CD4-positive, alpha-beta memory T cell (primary cell): ENCODE measurements around the gene ARGLU1. TPM values are rescaled to one million over a fixed set of nuclear protein-coding genes. Genes with fewer than 3 reads are reported as not detected.

ENCODE experiments used
- CTCF ChIA-PET: fragments of 350-600 bp; sonication (Branson Sonifier 250); formaldehyde crosslinking; loops from one replicate; lab custom pipeline; 2021; ENCODE audit warnings: inconsistent platforms; ENCODE audit not compliant: partially characterized antibody; lab: Charles Lee
- POLR2A ChIA-PET: fragments of 350-600 bp; sonication (Branson Sonifier 250); formaldehyde crosslinking; loops from one replicate; lab custom pipeline; 2021; ENCODE audit not compliant: partially characterized antibody; lab: Charles Lee
- DNase-seq, 5 donors: peaks; one replicate each; pipeline versions ENCODE4 v3.0.0 to v3.0.0-alpha.2; 2020 to 2022; ENCODE audit warnings: mixed read lengths in 1 of 5
- H3K27ac ChIP-seq: one replicate; pipeline ENCODE4 v1.7.0; 2013; ENCODE audit warnings: low read depth, low read length
- H3K27me3 ChIP-seq: 2 replicates; pipeline ENCODE4 v1.7.0; 2013; ENCODE audit warnings: mild to moderate bottlenecking, low read length, moderate library complexity; ENCODE audit not compliant: insufficient read depth
- H3K36me3 ChIP-seq: 2 replicates; pipeline ENCODE4 v1.7.0; 2013; ENCODE audit warnings: mild to moderate bottlenecking, low read length, moderate library complexity; ENCODE audit not compliant: insufficient read depth
- H3K4me1 ChIP-seq: 2 replicates; pipeline ENCODE4 v1.7.0; 2013; ENCODE audit warnings: mild to moderate bottlenecking, low read length, moderate library complexity; ENCODE audit not compliant: insufficient read depth
- H3K4me3 ChIP-seq, 2 donors: one replicate each; pipeline ENCODE4 v1.7.0; 2013; ENCODE audit warnings: low read length in 2 of 2, mild to moderate bottlenecking in 1 of 2
- H3K9me3 ChIP-seq, 2 donors: one replicate each; pipeline ENCODE4 v1.7.0; 2013; ENCODE audit warnings: low read length in 2 of 2, control low read depth in 1 of 2; ENCODE audit not compliant: control insufficient read depth in 1 of 2
- H3K27ac Mint-ChIP-seq, 7 donors: one replicate each; pipeline ENCODE4 v1.8.0; 2020 to 2021; ENCODE audit warnings: mixed read lengths in 7 of 7, mild to moderate bottlenecking in 6 of 7, inconsistent platforms in 3 of 7, moderate library complexity in 3 of 7
- H3K27me3 Mint-ChIP-seq, 2 donors: one replicate each; pipeline ENCODE4 v1.8.0; 2020 to 2021; ENCODE audit warnings: mixed read lengths in 2 of 2
- H3K36me3 Mint-ChIP-seq, 2 donors: one replicate each; pipeline ENCODE4 v1.8.0; 2020 to 2021; ENCODE audit warnings: mixed read lengths in 2 of 2, inconsistent platforms in 1 of 2, mild to moderate bottlenecking in 1 of 2
- H3K4me1 Mint-ChIP-seq, 4 donors: one replicate each; pipeline ENCODE4 v1.8.0; 2020 to 2021; ENCODE audit warnings: mixed read lengths in 4 of 4, mild to moderate bottlenecking in 1 of 4
- H3K4me3 Mint-ChIP-seq, 8 donors: one replicate each; pipeline ENCODE4 v1.8.0; 2020 to 2021; ENCODE audit warnings: mixed read lengths in 8 of 8, mild to moderate bottlenecking in 7 of 8, moderate library complexity in 6 of 8, inconsistent platforms in 3 of 8
- H3K9me3 Mint-ChIP-seq, 8 donors: one replicate each; pipeline ENCODE4 v1.8.0; 2020 to 2021; ENCODE audit warnings: mixed read lengths in 8 of 8, mild to moderate bottlenecking in 5 of 8, inconsistent platforms in 3 of 8, moderate library complexity in 1 of 8
- intact Hi-C: fragments of 100-400 bp; cut with micrococcal nuclease; formaldehyde crosslinking; loops from one replicate; pipeline ENCODE4 v1.15.1; 2023
- polyA plus RNA-seq, 2 donors: library from polyadenylated mRNA; unstranded; fragments of 300-500 nt; fragmentation: Illumina TruSeq; gene quantifications; one replicate each; pipeline ENCODE4 v1.2.3, GENCODE V29; 2021
- total RNA-seq, 2 experiments: library from RNA; stranded (reverse); gene quantifications; one replicate each; pipeline ENCODE4 v1.2.3, GENCODE V29; 2021

ARGLU1 gene
- total and polyA plus RNA-seq, 4 experiments from 2014 or later: 35.4 to 252 (median 134) TPM

GRCh38 chr13:106587787-106588186 is 19.9 kb upstream of the ARGLU1 start:
- POLR2A ChIA-PET: no interaction called here
- no peak overlapping the region for H3K4me3 ChIP-seq
- intact Hi-C loops: no loop called here

DNA sequence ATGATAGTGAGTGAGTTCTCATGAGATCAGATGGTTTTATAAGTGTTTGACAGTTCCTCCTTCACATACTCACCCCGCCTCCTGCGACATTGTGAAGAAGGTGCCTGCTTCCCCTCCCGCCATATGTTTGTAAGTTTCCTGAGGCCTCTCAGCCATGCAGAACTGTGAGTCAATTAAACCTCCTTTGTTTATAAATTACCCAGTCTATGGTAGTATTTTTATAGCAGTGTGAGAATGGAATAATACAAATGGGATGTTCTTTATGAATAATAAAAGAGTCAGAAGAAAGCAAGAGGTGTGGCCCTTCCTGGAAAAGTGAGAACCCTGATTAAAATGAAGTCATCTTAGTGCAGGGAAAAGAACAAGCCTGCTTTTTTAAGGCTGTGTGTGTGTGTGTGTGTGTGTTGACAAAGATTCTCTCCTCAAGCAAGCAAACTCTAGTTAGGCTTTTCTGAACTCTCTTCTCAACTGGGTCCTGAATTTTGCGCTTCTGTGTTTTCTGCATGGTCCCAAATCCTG is 18.8 kb upstream of the ARGLU1 start:
- CTCF ChIA-PET: no interaction called here
- POLR2A ChIA-PET: no interaction called here

More at GRCh38 chr13:106587787-106588186, 19.9 kb upstream of the ARGLU1 start:
- Histone ChIP-seq H3K27ac (no peak overlapping the region), H3K27me3 (no peaks in the 10 kb centered on the region), H3K4me1 (no peaks in the 10 kb centered on the region), H3K36me3 (no peaks in the 10 kb centered on the region), H3K9me3 (peaks cover 0 to 3% of the 10 kb centered on the region in 2 donors)
- CTCF ChIA-PET: interaction anchor here (0.7 to 1.4 kb wide), 2 partner anchors 32 to 272 kb away, joined by 3 read pairs; no protein-coding TSS in a partner anchor
- no peak overlapping the region for H3K4me3 Mint-ChIP-seq
- no peak overlapping the region for H3K27ac Mint-ChIP-seq
- peaks cover 10 to 17% of the 10 kb centered on the region in 2 donors for H3K27me3 Mint-ChIP-seq
- peaks cover 0 to 1% (median 0%) of the 10 kb centered on the region in 4 donors for H3K4me1 Mint-ChIP-seq
- no peak for DNase-seq
- H3K36me3 Mint-ChIP-seq: peaks cover 2 to 6% of the 10 kb centered on the region in 2 donors
- H3K9me3 Mint-ChIP-seq: peaks cover 6 to 28% (median 25%) of the 10 kb centered on the region in 8 donors

GRCh38 chr13:106581225-106581624 is 13.3 kb upstream of the ARGLU1 start:
- Mint-ChIP-seq H3K4me3 (no peak overlapping the region), H3K4me1 (no peaks in the 10 kb centered on the region), H3K9me3 (peaks cover 6 to 18% (median 16%) of the 10 kb centered on the region in 8 donors)

More for the DNA sequence above, 18.8 kb upstream of the ARGLU1 start:
- peaks cover 6 to 28% (median 25%) of the 10 kb centered on the region in 8 donors for H3K9me3 Mint-ChIP-seq
- H3K36me3 ChIP-seq: no peaks in the 10 kb centered on the region
- no peak for DNase-seq
- H3K27ac ChIP-seq: no peak overlapping the region
- peaks cover 0 to 3% of the 10 kb centered on the region in 2 donors for H3K9me3 ChIP-seq
- peaks cover 8 to 9% of the 10 kb centered on the region in 2 donors for H3K27me3 Mint-ChIP-seq
- no peak overlapping the region for H3K4me3 Mint-ChIP-seq
- H3K27ac Mint-ChIP-seq: no peak overlapping the region
- H3K27me3 ChIP-seq: no peaks in the 10 kb centered on the region
- H3K4me3 ChIP-seq: no peak overlapping the region
- H3K4me1 ChIP-seq: no peaks in the 10 kb centered on the region
- intact Hi-C loops: no loop called here
- H3K36me3 Mint-ChIP-seq: peaks cover 2 to 6% of the 10 kb centered on the region in 2 donors
- peaks cover 0 to 1% (median 0%) of the 10 kb centered on the region in 4 donors for H3K4me1 Mint-ChIP-seq

GRCh38 chr13:106575896-106576295 is 8.0 kb upstream of the ARGLU1 start:
- Mint-ChIP-seq H3K36me3 (peaks cover 2 to 13% of the 10 kb centered on the region in 2 donors), H3K4me3 (no peak overlapping the region), H3K9me3 (peaks cover 0 to 3% (median 0%) of the 10 kb centered on the region in 8 donors), H3K27ac (no peak overlapping the region), H3K4me1 (no peaks in the 10 kb centered on the region), H3K27me3 (no peaks in the 10 kb centered on the region)
- POLR2A ChIA-PET: no interaction called here
- Histone ChIP-seq H3K27ac (no peak overlapping the region), H3K9me3 (no peaks in the 10 kb centered on the region), H3K27me3 (no peaks in the 10 kb centered on the region), H3K36me3 (no peaks in the 10 kb centered on the region), H3K4me3 (no peak overlapping the region), H3K4me1 (no peaks in the 10 kb centered on the region)
- intact Hi-C loops: no loop called here
- DNase-seq: no peak
- CTCF ChIA-PET: interaction anchor here (1.6 kb wide), 1 partner anchor 44 kb away, joined by 3 read pairs; no protein-coding TSS in a partner anchor

More at GRCh38 chr13:106581225-106581624, 13.3 kb upstream of the ARGLU1 start:
- no peaks in the 10 kb centered on the region for H3K36me3 ChIP-seq
- H3K9me3 ChIP-seq: peaks cover 0 to 3% of the 10 kb centered on the region in 2 donors
- no peak for DNase-seq
- H3K4me3 ChIP-seq: no peak overlapping the region
- Mint-ChIP-seq H3K27me3 (peaks cover 0 to 4% of the 10 kb centered on the region in 2 donors), H3K36me3 (peaks cover 2 to 6% of the 10 kb centered on the region in 2 donors), H3K27ac (no peak overlapping the region)
- intact Hi-C loops: no loop called here
- H3K27ac ChIP-seq: no peak overlapping the region
- no peaks in the 10 kb centered on the region for H3K4me1 ChIP-seq
- H3K27me3 ChIP-seq: no peaks in the 10 kb centered on the region
- CTCF ChIA-PET: interaction anchor here (1.2 kb wide), 1 partner anchor 18 kb away, joined by 3 read pairs; no protein-coding TSS in a partner anchor
- POLR2A ChIA-PET: no interaction called here

DNA sequence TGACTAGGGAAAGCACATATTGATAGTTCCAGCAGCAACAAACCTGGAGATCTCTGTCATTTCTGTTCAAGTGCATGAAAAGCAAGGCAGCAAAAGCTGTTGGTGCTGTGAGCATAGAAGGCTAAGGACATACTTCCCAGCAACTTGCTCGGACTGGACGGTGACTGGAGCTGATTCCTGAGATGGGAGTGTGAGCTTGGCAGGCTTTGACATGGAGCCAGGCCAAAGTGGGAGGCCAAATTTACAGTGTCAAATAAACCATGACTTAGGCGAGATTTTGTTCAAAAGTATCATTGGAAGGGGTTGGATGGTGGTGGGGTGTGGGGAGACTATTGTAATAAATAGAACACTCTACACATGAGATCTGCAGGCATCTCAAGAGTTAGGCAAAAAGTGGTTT is 5.9 kb upstream of the ARGLU1 start:
- H3K4me3 Mint-ChIP-seq: no peak overlapping the region
- no peaks in the 10 kb centered on the region for H3K36me3 ChIP-seq
- peaks cover 2 to 13% of the 10 kb centered on the region in 2 donors for H3K36me3 Mint-ChIP-seq
- intact Hi-C loops: no loop called here
- H3K4me1 Mint-ChIP-seq: peaks cover 0 to 12% (median 7%) of the 10 kb centered on the region in 4 donors
- peaks cover 13% of the 10 kb centered on the region for H3K4me1 ChIP-seq
- H3K27ac Mint-ChIP-seq: no peak overlapping the region
- DNase-seq: no peak
- H3K4me3 ChIP-seq: no peak overlapping the region
- ChIA-PET CTCF (interaction anchor here (1.6 kb wide), 1 partner anchor 38 kb away, joined by 4 read pairs; no protein-coding TSS in a partner anchor), POLR2A (no interaction called here)
- no peaks in the 10 kb centered on the region for H3K27me3 ChIP-seq
- no peaks in the 10 kb centered on the region for H3K27me3 Mint-ChIP-seq
- peaks cover 0 to 2% (median 0%) of the 10 kb centered on the region in 8 donors for H3K9me3 Mint-ChIP-seq
- no peaks in the 10 kb centered on the region for H3K9me3 ChIP-seq
- H3K27ac ChIP-seq: no peak overlapping the region

DNA sequence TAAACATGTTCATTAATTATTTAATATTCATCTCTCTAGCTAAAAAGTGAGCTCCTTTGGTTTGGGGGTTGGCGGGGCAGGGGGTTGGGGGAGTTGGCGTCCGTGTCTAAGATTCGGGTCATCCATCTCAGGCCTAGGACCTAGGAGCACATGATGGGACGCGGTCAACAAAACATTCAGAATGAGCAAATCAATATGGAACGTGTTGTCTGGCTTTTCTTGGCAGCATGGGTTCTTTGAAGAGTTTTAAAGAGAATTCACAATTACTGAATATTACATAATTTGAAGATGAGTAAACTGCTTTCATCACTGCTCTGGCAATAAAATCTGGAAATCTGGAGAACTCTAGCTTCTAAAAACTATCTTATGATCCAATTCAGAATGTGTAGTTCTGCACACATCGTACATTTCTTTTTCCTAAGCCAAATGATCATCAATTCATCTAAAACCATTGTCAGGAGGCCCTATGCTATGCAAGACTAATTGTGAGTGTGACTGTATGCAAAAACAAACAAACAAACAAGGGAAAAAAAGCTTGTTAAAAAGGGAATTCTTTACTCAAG is 5.4 kb upstream of the ARGLU1 start:
- H3K4me1 ChIP-seq: peaks cover 18% of the 10 kb centered on the region
- H3K27me3 ChIP-seq: no peaks in the 10 kb centered on the region
- no peak for DNase-seq
- H3K4me1 Mint-ChIP-seq: peaks cover 2 to 17% (median 11%) of the 10 kb centered on the region in 4 donors
- ChIA-PET CTCF (interaction anchor here (1.6 kb wide), 1 partner anchor 37 kb away, joined by 4 read pairs; no protein-coding TSS in a partner anchor), POLR2A (no interaction called here)
- no peak overlapping the region for H3K27ac Mint-ChIP-seq
- no peak overlapping the region for H3K4me3 ChIP-seq
- H3K9me3 ChIP-seq: no peaks in the 10 kb centered on the region
- intact Hi-C loops: no loop called here
- no peaks in the 10 kb centered on the region for H3K27me3 Mint-ChIP-seq
- no peak overlapping the region for H3K27ac ChIP-seq
- no peaks in the 10 kb centered on the region for H3K9me3 Mint-ChIP-seq
- H3K36me3 ChIP-seq: no peaks in the 10 kb centered on the region
- peaks cover 2 to 13% of the 10 kb centered on the region in 2 donors for H3K36me3 Mint-ChIP-seq
- no peak overlapping the region for H3K4me3 Mint-ChIP-seq

GRCh38 chr13:106570299-106570852 is 2.4 kb upstream of the ARGLU1 start:
- Mint-ChIP-seq H3K27ac (peak overlapping the region in 5 of 7 donors; percentile 11 to 79 (median 50)), H3K4me1 (peaks cover 18 to 43% (median 34%) of the 10 kb centered on the region in 4 donors), H3K9me3 (no peaks in the 10 kb centered on the region), H3K4me3 (peak overlapping the region in 6 of 8 donors; percentile 22 to 64 (median 46)), H3K36me3 (peaks cover 13 to 19% of the 10 kb centered on the region in 2 donors), H3K27me3 (no peaks in the 10 kb centered on the region)
- Histone ChIP-seq H3K27me3 (no peaks in the 10 kb centered on the region), H3K36me3 (no peaks in the 10 kb centered on the region), H3K4me1 (peaks cover 33% of the 10 kb centered on the region), H3K4me3 (no peak overlapping the region), H3K9me3 (no peaks in the 10 kb centered on the region), H3K27ac (peak overlapping the region; percentile 10)
- CTCF ChIA-PET: interaction anchor here (6.1 kb wide), 1 partner anchor 34 kb away, joined by 46 read pairs; the partner anchor contains the start of gene EFNB2
- POLR2A ChIA-PET: no interaction called here
- intact Hi-C loops: no loop called here
- DNase-seq: peak in 3 of 5 donors; percentile 75 to 93 (median 79)
